Spleen (tissue), 11 donors: ENCODE data around the gene TCF3. TPM values are rescaled to one million over a fixed set of nuclear protein-coding genes. Genes with fewer than 3 reads are reported as not detected.

Experiments used
- DNase-seq: peaks from one replicate; pipeline ENCODE4 v3.0.0-alpha.2; 2020
- H3K27ac ChIP-seq, 8 donors: fragments of 200-600 bp; sonication (generic) in 7 of 8; 1 replicate in 4 of 8; 2 replicates in 4 of 8; pipeline versions ENCODE4 v1.5.0 to v1.8.0; 2016 to 2021; ENCODE audit warnings: inconsistent platforms in 4 of 8, mild to moderate bottlenecking in 4 of 8, moderate library complexity in 1 of 8
- H3K27me3 ChIP-seq, 7 donors: fragments of 200-600 bp; sonication (generic) in 6 of 7; replicated peaks in 1 of 7; 1 replicate in 4 of 7; 2 replicates in 3 of 7; pipeline versions ENCODE4 v1.5.0 to v1.8.0; 2016 to 2021; ENCODE audit warnings: inconsistent platforms in 3 of 7, mild to moderate bottlenecking in 1 of 7
- H3K36me3 ChIP-seq, 6 donors: fragments of 200-600 bp; sonication (generic) in 5 of 6; 1 replicate in 4 of 6; 2 replicates in 2 of 6; pipeline versions ENCODE4 v1.5.0 to v1.8.0; 2016 to 2021; ENCODE audit warnings: inconsistent platforms in 2 of 6
- H3K4me1 ChIP-seq, 6 donors: fragments of 200-600 bp; sonication (generic) in 5 of 6; 1 replicate in 3 of 6; 2 replicates in 3 of 6; pipeline versions ENCODE4 v1.5.0 to v1.8.0; 2016 to 2021; ENCODE audit warnings: inconsistent platforms in 3 of 6
- H3K4me3 ChIP-seq, 8 donors: fragments of 200-600 bp; sonication (generic) in 7 of 8; 1 replicate in 4 of 8; 2 replicates in 4 of 8; pipeline versions ENCODE4 v1.5.0 to v1.8.0; 2016 to 2021; ENCODE audit warnings: inconsistent platforms in 4 of 8, mild to moderate bottlenecking in 4 of 8, moderate library complexity in 2 of 8
- H3K9me3 ChIP-seq, 8 donors: fragments of 200-600 bp; sonication (generic) in 7 of 8; 1 replicate in 4 of 8; 2 replicates in 4 of 8; pipeline versions ENCODE4 v1.5.0 to v1.8.0; 2016 to 2021; ENCODE audit warnings: inconsistent platforms in 4 of 8
- CTCF ChIP-seq, 11 experiments: fragments of 200-600 bp in 7 of 11; fragments of 450-650 bp in 4 of 11; sonication (generic) in 4 of 11; IDR thresholded peaks in 8 of 11; conservative IDR thresholded peaks in 3 of 11; 1 replicate in 7 of 11; 2 replicates in 4 of 11; pipeline versions ENCODE4 v1.4.0 to v1.8.0; 2016 to 2021; ENCODE audit warnings: antibody characterized with exemption in 11 of 11, inconsistent platforms in 4 of 11, mild to moderate bottlenecking in 1 of 11
- POLR2A ChIP-seq, 3 donors: fragments of 450-650 bp; IDR thresholded peaks; one replicate each; pipeline ENCODE4 v1.5.1; 2017; ENCODE audit warnings: antibody characterized with exemption in 3 of 3, mild to moderate bottlenecking in 1 of 3
- POLR2AphosphoS5 ChIP-seq, 3 donors: sonication (generic); formaldehyde crosslinking; IDR thresholded peaks; one replicate each; pipeline ENCODE4 v1.5.1; 2017; ENCODE audit warnings: antibody characterized with exemption in 3 of 3
- WGBS, 5 donors: extraction: QIAGEN DNeasy Blood & Tissue Kit in 3 of 5; methylation state at CpG; one replicate each; pipeline versions ENCODE4 v1.1.5 to v1.1.7; 2013 to 2018; 5-methylcytosine and 5-hydroxymethylcytosine counted together
- intact Hi-C: fragments of 100-400 bp; cut with DNase I; formaldehyde crosslinking; loops from one replicate; pipeline ENCODE4 v1.15.0; 2023; ENCODE audit warnings: low total_unique reads
- polyA plus RNA-seq, 3 donors: library from polyadenylated mRNA; stranded (reverse); fragments of 200-250 nt; gene quantifications; one replicate each; pipeline ENCODE4 v1.2.1, GENCODE V29; 2013
- total RNA-seq, 7 donors: library from RNA; depleted of rRNA in 3 of 7; stranded (reverse); fragments of >200 nt in 3 of 7; fragmentation: NEBNext Ultra II Directional in 4 of 7; extraction: Animal tissue kit (Norgen Biotek cat#: 25700) in 4 of 7; gene quantifications; one replicate each; pipeline versions ENCODE4 v1.1.0 to v1.2.1, GENCODE V29; 2016 to 2021
- donor health status: healthy with polysubstance abuse.
- donor health status: DM: no; HTN: no; CAD: no; lungs with moderate emphysema.
- donor health status: DM: no; HTN: no; CAD: no.
- donor health status: Bipolar disorder and iron deficiency.
- donor health status: healthy.
- donor health status: DM: no; HTN: no; CAD: no.
- donor health status: DM: yes; HTN: yes; CAD: no.

The TCF3 gene
- total and polyA plus RNA-seq, 10 donors, result 79.2 to 135 (median 100) TPM

GRCh38 chr19:1568320-1569019 lies 83.9 kb downstream of the TCF3 start, which contains the start of gene MEX3D:
Gene MEX3D (minus strand): TSS chr19:1568325. CDS start chr19:1568058, 267 bp downstream.
- Histone ChIP-seq H3K4me1 (peaks cover 0 to 28% (median 19%) of the 10 kb centered on the region in 6 donors), H3K27ac (peak within 1 kb of the TSS in 6 of 8 donors; percentile 38 to 75 (median 62)), H3K27me3 (peaks cover 0 to 34% (median 10%) of the 10 kb centered on the region in 7 donors), H3K4me3 (peak within 1 kb of the TSS; percentile 3 to 75 (median 44)), H3K36me3 (no peaks in the 10 kb centered on the region), H3K9me3 (no peaks in the 10 kb centered on the region)
- 9 to 28% (median 15%) methylated on average over 16 to 63 of the region's 63 CpGs for WGBS, 5 donors
- no peak for TF ChIP-seq POLR2AphosphoS5 (IDR thresholded peaks at IDR 0.05)
- TF ChIP-seq POLR2A (IDR thresholded peaks at IDR 0.05), result no peak
- TF ChIP-seq CTCF (IDR thresholded peaks at IDR 0.05 in 8 of 11, conservative IDR thresholded peaks at IDR 0.05 in 3 of 11), result no peak
- peak; percentile 93 for DNase-seq
- intact Hi-C loops, result no loop called here

GRCh38 chr19:1567848-1568227 lies 84.6 kb downstream of the TCF3 start:
- H3K36me3 ChIP-seq, result no peaks in the 10 kb centered on the region
- no peak for DNase-seq
- intact Hi-C loops, result no loop called here
- peak overlapping the region in 2 of 8 donors; percentile 45 to 75 for H3K4me3 ChIP-seq
- H3K27ac ChIP-seq, result no peak overlapping the region
- TF ChIP-seq POLR2A (IDR thresholded peaks at IDR 0.05), result no peak
- TF ChIP-seq CTCF (IDR thresholded peaks at IDR 0.05 in 8 of 11, conservative IDR thresholded peaks at IDR 0.05 in 3 of 11), result no peak
- TF ChIP-seq POLR2AphosphoS5 (IDR thresholded peaks at IDR 0.05), result no peak
- H3K27me3 ChIP-seq, result peaks cover 0 to 34% (median 10%) of the 10 kb centered on the region in 7 donors
- H3K4me1 ChIP-seq, result peaks cover 0 to 28% (median 19%) of the 10 kb centered on the region in 6 donors
- no peaks in the 10 kb centered on the region for H3K9me3 ChIP-seq
- 0 to 7% (median 1%) methylated on average over 4 to 72 of the region's 73 CpGs; no CpG with 5 or more reads in 2 of the 5 donors for WGBS, 5 donors

GRCh38 chr19:1567116-1567847 lies 85.1 kb downstream of the TCF3 start:
- DNase-seq, result no peak
- peak overlapping the region in 6 of 8 donors; percentile 38 to 75 (median 62) for H3K27ac ChIP-seq
- WGBS, 5 donors, result 1 to 3% (median 2%) methylated on average over 28 to 108 of the region's 108 CpGs
- no peaks in the 10 kb centered on the region for H3K9me3 ChIP-seq
- no peak for TF ChIP-seq POLR2A (IDR thresholded peaks at IDR 0.05)
- no peak for TF ChIP-seq POLR2AphosphoS5 (IDR thresholded peaks at IDR 0.05)
- no peak for TF ChIP-seq CTCF (IDR thresholded peaks at IDR 0.05 in 8 of 11, conservative IDR thresholded peaks at IDR 0.05 in 3 of 11)
- H3K36me3 ChIP-seq, result no peaks in the 10 kb centered on the region
- peaks cover 0 to 28% (median 19%) of the 10 kb centered on the region in 6 donors for H3K4me1 ChIP-seq
- H3K27me3 ChIP-seq, result peaks cover 0 to 34% (median 10%) of the 10 kb centered on the region in 7 donors
- peak overlapping the region; percentile 3 to 75 (median 44) for H3K4me3 ChIP-seq
- intact Hi-C loops, result no loop called here
